HG02763 (cell line): ENCODE measurements around the gene TTC24.
"Not testable (repeated sequence)": the region's sequence is repeated elsewhere in the genome, so short reads cannot be mapped to it uniquely, and the experiment has no call there.

Experiments
- ATAC-seq: cut with Tn5 transposase; IDR thresholded peaks from one replicate; pipeline ENCODE4 v1.9.1; 2021; ENCODE audit warnings: mild to moderate bottlenecking, moderate library complexity; ENCODE audit not compliant: unreplicated experiment

TTC24 gene

GRCh38 chr1:156601892-156602291 lies 22.4 kb downstream of the TTC24 start:
- no peak for ATAC-seq

- no peak for ATAC-seq
These were observed 23.1 kb downstream of the TTC24 start for GRCh38 chr1:156602557-156602993.

- ATAC-seq, result not testable (repeated sequence)
These were observed 27.8 kb downstream of the TTC24 start for GRCh38 chr1:156607344-156607743.

- ATAC-seq, result peak; percentile 72
These were observed 28.6 kb downstream of the TTC24 start for GRCh38 chr1:156608036-156608674.

GRCh38 chr1:156608981-156609380 lies 29.5 kb downstream of the TTC24 start:
- no peak for ATAC-seq

- not testable (repeated sequence) for ATAC-seq
These were observed 30.5 kb downstream of the TTC24 start for GRCh38 chr1:156610072-156610471.

- no peak for ATAC-seq
These were observed 33.1 kb downstream of the TTC24 start for GRCh38 chr1:156612666-156613065.

- no peak for ATAC-seq
These were observed 36.4 kb downstream of the TTC24 start for GRCh38 chr1:156615946-156616345.

GRCh38 chr1:156616463-156616862 lies 36.9 kb downstream of the TTC24 start:
- ATAC-seq, result no peak

- no peak for ATAC-seq
These were observed 39.5 kb downstream of the TTC24 start, which contains the start of gene HAPLN2 for GRCh38 chr1:156618853-156619581. Gene HAPLN2, plus strand, starts transcription at chr1:156619415. Its CDS starts 4,076 bp downstream, at chr1:156623491.

- no peak for ATAC-seq
These were observed 40.0 kb downstream of the TTC24 start for GRCh38 chr1:156619582-156619955.

- ATAC-seq, result no peak
These were observed 43.2 kb downstream of the TTC24 start for GRCh38 chr1:156622581-156623297.

- ATAC-seq, result no peak
These were observed 44.7 kb downstream of the TTC24 start for GRCh38 chr1:156623946-156624813.

- ATAC-seq, result no peak
These were observed 45.4 kb downstream of the TTC24 start for GRCh38 chr1:156624814-156625435.

GRCh38 chr1:156625436-156626078 lies 46.0 kb downstream of the TTC24 start:
- no peak for ATAC-seq

- ATAC-seq, result no peak
These were observed 46.5 kb downstream of the TTC24 start for GRCh38 chr1:156626079-156626438.

GRCh38 chr1:156627313-156627880 lies 47.9 kb downstream of the TTC24 start:
- ATAC-seq, result no peak

GRCh38 chr1:156629823-156630449 lies 50.4 kb downstream of the TTC24 start:
- no peak for ATAC-seq

GRCh38 chr1:156631152-156631551 lies 51.6 kb downstream of the TTC24 start:
- ATAC-seq, result not testable (repeated sequence)
